IMR-90 (cell line): Measurements from ENCODE around the gene ZFX. TPM values are rescaled to one million over a fixed set of nuclear protein-coding genes. Genes with fewer than 3 reads are reported as not detected.

Experiments used
- ATAC-seq: fragments of 200-7000 bp; cut with Tn5 transposase; 2 replicates; pipeline ENCODE4 v1.9.1; 2020; ENCODE audit warnings: low read depth, mild to moderate bottlenecking, moderate library complexity
- BruUV-seq: library from RNA; stranded (reverse); fragments of 400-500 nt; replicated peaks from 2 replicates; lab custom pipeline; 2021; lab: Mats Ljungman, UMichigan
- CTCF ChIA-PET: fragments of 300-600 bp; formaldehyde crosslinking; extraction: SDS; loops from one replicate; lab custom pipeline; 2021; ENCODE audit warnings: antibody characterized with exemption; lab: Yijun Ruan, JAX
- POLR2A ChIA-PET: fragments of 300-600 bp; sonication (Branson Sonifier 250); formaldehyde crosslinking; loops from one replicate; lab custom pipeline; 2022; ENCODE audit warnings: antibody characterized with exemption; ENCODE audit not compliant: unreplicated experiment; lab: Charles Lee
- DNase-seq: peaks from one replicate; pipeline ENCODE4 v3.0.0; 2013
- H2AFZ ChIP-seq: replicated peaks from 2 replicates; pipeline ENCODE3; 2013; ENCODE audit warnings: low read length, mild to moderate bottlenecking; ENCODE audit not compliant: poor library complexity
- H2AK5ac ChIP-seq: 2 replicates; pipeline ENCODE4 v1.6.1; 2013; ENCODE audit warnings: low read depth, low read length, inconsistent platforms
- H2AK9ac ChIP-seq: replicated peaks from 2 replicates; pipeline ENCODE3; 2013; ENCODE audit warnings: mild to moderate bottlenecking, low read depth, low read length, moderate library complexity; ENCODE audit not compliant: poor library complexity
- H2BK120ac ChIP-seq: 2 replicates; pipeline ENCODE4 v1.6.1; 2013; ENCODE audit warnings: low read depth, low read length, inconsistent platforms
- H2BK15ac ChIP-seq: 3 replicates; pipeline ENCODE4 v1.6.1; 2013; ENCODE audit warnings: low read depth, low read length, inconsistent platforms
- H2BK20ac ChIP-seq: 2 replicates; pipeline ENCODE4 v1.6.1; 2013; ENCODE audit warnings: low read depth, mild to moderate bottlenecking, inconsistent platforms, low read length, moderate library complexity
- H2BK5ac ChIP-seq: 2 replicates; pipeline ENCODE4 v1.6.1; 2013; ENCODE audit warnings: mild to moderate bottlenecking, low read depth, low read length, inconsistent platforms; ENCODE audit not compliant: poor library complexity, severe bottlenecking
- H3K14ac ChIP-seq: replicated peaks from 2 replicates; pipeline ENCODE4 v1.6.1; 2013; ENCODE audit warnings: low read depth, low read length, inconsistent platforms
- H3K18ac ChIP-seq: 2 replicates; pipeline ENCODE4 v1.6.1; 2013; ENCODE audit warnings: low read depth, low read length, control low read depth
- H3K23ac ChIP-seq: 2 replicates; pipeline ENCODE4 v1.6.1; 2013; ENCODE audit warnings: low read depth, low read length, inconsistent platforms
- H3K27ac ChIP-seq: 2 replicates; pipeline ENCODE4 v1.5.1; 2013; ENCODE audit warnings: mild to moderate bottlenecking, control low read depth, low read length; ENCODE audit not compliant: insufficient read depth
- H3K27me3 ChIP-seq: 2 replicates; pipeline ENCODE4 v1.6.1; 2013; ENCODE audit warnings: low read length; ENCODE audit not compliant: control insufficient read depth, insufficient read depth
- H3K36me3 ChIP-seq: 2 replicates; pipeline ENCODE4 v1.6.1; 2013; ENCODE audit warnings: low read length, mixed read lengths; ENCODE audit not compliant: control insufficient read depth, insufficient read depth
- H3K4ac ChIP-seq: 2 replicates; pipeline ENCODE4 v1.6.1; 2013; ENCODE audit warnings: low read depth, low read length, inconsistent platforms
- H3K4me1 ChIP-seq: 2 replicates; pipeline ENCODE4 v1.6.1; 2013; ENCODE audit warnings: low read length, mixed read lengths; ENCODE audit not compliant: control insufficient read depth, insufficient read depth
- H3K4me2 ChIP-seq: 2 replicates; pipeline ENCODE4 v1.6.1; 2013; ENCODE audit warnings: low read depth, mild to moderate bottlenecking, control low read depth, low read length, moderate library complexity
- H3K4me3 ChIP-seq: 2 replicates; pipeline ENCODE4 v1.5.1; 2013; ENCODE audit warnings: low read depth, mild to moderate bottlenecking, control low read depth, low read length, moderate library complexity; ENCODE audit not compliant: insufficient read depth
- H3K56ac ChIP-seq: 2 replicates; pipeline ENCODE4 v1.6.1; 2013; ENCODE audit warnings: low read length, inconsistent platforms; ENCODE audit not compliant: insufficient read depth; ENCODE audit errors: extremely low read depth
- H3K79me1 ChIP-seq, 2 experiments: 2 replicates each; pipeline ENCODE4 v1.6.1; 2013; ENCODE audit warnings: low read length in 2 of 2, inconsistent platforms in 1 of 2, low read depth in 1 of 2
- H3K9ac ChIP-seq: 2 replicates; pipeline ENCODE4 v1.6.1; 2013; ENCODE audit warnings: low read depth, low read length, control low read depth
- H3K9me1 ChIP-seq: 2 replicates; pipeline ENCODE4 v1.6.1; 2013; ENCODE audit warnings: low read length, inconsistent platforms; ENCODE audit not compliant: insufficient read depth
- H3K9me3 ChIP-seq: 2 replicates; pipeline ENCODE4 v1.6.1; 2013; ENCODE audit warnings: low read length; ENCODE audit not compliant: control insufficient read depth, insufficient read depth
- H4K20me1 ChIP-seq: 2 replicates; pipeline ENCODE4 v1.6.1; 2013; ENCODE audit warnings: low read length, inconsistent platforms; ENCODE audit not compliant: insufficient read depth
- H4K5ac ChIP-seq: 2 replicates; pipeline ENCODE4 v1.6.1; 2013; ENCODE audit warnings: mild to moderate bottlenecking, low read depth, low read length, control low read depth
- H4K8ac ChIP-seq, 2 experiments: 2 replicates each; pipeline ENCODE4 v1.6.1; 2013; ENCODE audit warnings: low read depth in 2 of 2, low read length in 2 of 2, control low read depth in 1 of 2, inconsistent platforms in 1 of 2
- H4K91ac ChIP-seq: 2 replicates; pipeline ENCODE4 v1.6.1; 2013; ENCODE audit warnings: low read depth, low read length, inconsistent platforms; ENCODE audit not compliant: insufficient read depth
- CEBPB ChIP-seq: IDR thresholded peaks from 2 replicates; pipeline ENCODE4 v1.6.1; 2012; ENCODE audit warnings: low read depth, low read length, improper control_type of control experiment
- CHD1 ChIP-seq: IDR thresholded peaks from 2 replicates; pipeline ENCODE4 v1.6.1; 2012; ENCODE audit warnings: low read depth, low read length, improper control_type of control experiment
- NFE2L2 ChIP-seq: fragments of 150-350 bp; IDR thresholded peaks from 2 replicates; pipeline ENCODE4 v1.6.1; 2016; ENCODE audit warnings: low read depth, mild to moderate bottlenecking, low read length
- RFX5 ChIP-seq: IDR thresholded peaks from 2 replicates; pipeline ENCODE4 v1.8.0; 2012; ENCODE audit warnings: low read depth, mild to moderate bottlenecking, low read length, moderate library complexity
- WGBS, 2 experiments: methylation state at CpG; one replicate each; pipeline versions ENCODE4 v1.1.5 to v1.1.7; 2013; ENCODE audit warnings: missing lambda C conversion rate in 2 of 2; ENCODE audit not compliant: insufficient read length in 1 of 2; ENCODE audit errors: extremely low coverage in 2 of 2; 5-methylcytosine and 5-hydroxymethylcytosine counted together
- dilution Hi-C: fragments of 300-500 bp; cut with HindIII; formaldehyde crosslinking; loops from one replicate; pipeline ENCODE4 v1.14.3; 2018; ENCODE audit warnings: low sequenced_read_pairs; ENCODE audit not compliant: unreplicated experiment
- in situ Hi-C: fragments of 300-500 bp; cut with MboI; formaldehyde crosslinking; loops from 3 replicates; pipeline ENCODE4 v1.14.3; 2019; ENCODE audit warnings: low sequenced_read_pairs, inconsistent platforms, mixed read lengths
- intact Hi-C: fragments of 100-400 bp; cut with micrococcal nuclease; formaldehyde crosslinking; loops from 2 replicates; pipeline ENCODE4 v1.10.0; 2022
- polyA plus RNA-seq, 3 experiments: library from polyadenylated mRNA; depleted of rRNA; stranded (reverse); fragments of >200 nt; gene quantifications; 2 replicates each; pipeline ENCODE4 v1.2.3, GENCODE V29; 2012; ENCODE audit warnings: low replicate concordance in 1 of 3
- total RNA-seq: library from RNA; depleted of rRNA; stranded (reverse); fragments of >200 nt; gene quantifications from 2 replicates; pipeline ENCODE4 v1.2.3, GENCODE V29; 2012

ZFX gene
- total and polyA plus RNA-seq, 2 of the 4 experiments (the other 2 are of a cell fraction), result 16.0 to 99.3 TPM

GRCh38 chrX:24210190-24210589 lies 60.7 kb downstream of the ZFX start:
- H2AK9ac ChIP-seq, result no peak overlapping the region
- no peak overlapping the region for H3K4me2 ChIP-seq
- no peak overlapping the region for H2BK20ac ChIP-seq
- no peak overlapping the region for H2AK5ac ChIP-seq
- H3K9me3 ChIP-seq, result no peaks in the 10 kb centered on the region
- no peak overlapping the region for H4K91ac ChIP-seq
- H2BK15ac ChIP-seq, result no peak overlapping the region
- WGBS, 2 experiments, result 100% methylated on average over 2 of the region's 6 CpGs; no CpG with 5 or more reads in 1 of the 2 experiments
- no TSS peak for BruUV-seq
- H4K8ac ChIP-seq, result no peak overlapping the region
- DNase-seq (no peak), ATAC-seq (no peak)
- dilution Hi-C loops (no loop called here), intact Hi-C loops (no loop called here), in situ Hi-C loops (no loop called here)
- TF ChIP-seq CHD1, result no peak
- TF ChIP-seq RFX5, result no peak
- no peak for TF ChIP-seq NFE2L2
- no peak for TF ChIP-seq CEBPB
- ChIA-PET CTCF (no interaction called here), POLR2A (no interaction called here)
- H3K27ac ChIP-seq, result no peak overlapping the region
- H3K36me3 ChIP-seq, result peaks cover 38% of the 10 kb centered on the region
- no peaks in the 10 kb centered on the region for H3K27me3 ChIP-seq
- no peak overlapping the region for H2AFZ ChIP-seq
- H3K9me1 ChIP-seq, result peaks cover 9% of the 10 kb centered on the region
- no peak overlapping the region for H2BK120ac ChIP-seq
- no peak overlapping the region for H3K56ac ChIP-seq
- H3K79me1 ChIP-seq, result peaks cover 36 to 49% of the 10 kb centered on the region in 2 experiments
- no peak overlapping the region for H4K5ac ChIP-seq
- H3K23ac ChIP-seq, result no peak overlapping the region
- H3K14ac ChIP-seq, result no peak overlapping the region
- no peak overlapping the region for H3K4ac ChIP-seq
- H3K9ac ChIP-seq, result no peak overlapping the region
- no peak overlapping the region for H3K4me3 ChIP-seq
- H4K20me1 ChIP-seq, result peaks cover 14% of the 10 kb centered on the region; the same call in 1 of the 2 replicates
- 0 out of 2 replicates have a peak, but pooled peaks cover 2% of the 10 kb centered on the region for H3K4me1 ChIP-seq
- no peak overlapping the region for H3K18ac ChIP-seq
- H2BK5ac ChIP-seq, result no peak overlapping the region
